Measurements from ENCODE around the gene ZNF407.

DNA sequence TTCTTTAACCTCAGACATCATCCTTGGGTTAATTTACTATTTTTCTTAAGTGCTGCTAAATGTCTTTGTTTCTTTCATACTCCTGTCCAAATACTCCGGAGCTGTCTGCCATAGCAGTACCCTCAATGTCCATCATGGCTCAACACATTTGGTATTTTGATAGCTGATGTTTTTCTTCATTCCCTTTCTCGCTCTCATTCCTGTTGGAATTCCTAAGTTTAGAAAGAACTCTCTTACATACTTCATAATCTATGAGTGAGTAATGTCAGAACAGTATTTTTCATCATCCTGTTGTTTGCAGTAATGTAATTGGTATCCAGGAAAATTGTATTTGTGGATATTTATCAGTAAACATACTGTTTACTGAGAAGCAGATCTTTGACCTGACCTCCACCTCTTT, 328.4 kb downstream of the ZNF407 start:
- no peak for TF ChIP-seq ZNF565 (CRISPR knock-in tag; conservative IDR thresholded peaks at IDR 0.05; ENCODE audit: low read depth)
- no peak for TF ChIP-seq RARB (CRISPR knock-in tag; IDR thresholded peaks at IDR 0.05)
- no peak for TF ChIP-seq GLIS3 (CRISPR knock-in tag; IDR thresholded peaks at IDR 0.05)
- no peak for TF ChIP-seq ISL1 (CRISPR knock-in tag; IDR thresholded peaks at IDR 0.05)
- TF ChIP-seq ZNF8 (CRISPR knock-in tag; IDR thresholded peaks at IDR 0.05): no peak
- no peak for TF ChIP-seq SNAI2 (CRISPR knock-in tag; IDR thresholded peaks at IDR 0.05)
- TF ChIP-seq, protein P1, sequence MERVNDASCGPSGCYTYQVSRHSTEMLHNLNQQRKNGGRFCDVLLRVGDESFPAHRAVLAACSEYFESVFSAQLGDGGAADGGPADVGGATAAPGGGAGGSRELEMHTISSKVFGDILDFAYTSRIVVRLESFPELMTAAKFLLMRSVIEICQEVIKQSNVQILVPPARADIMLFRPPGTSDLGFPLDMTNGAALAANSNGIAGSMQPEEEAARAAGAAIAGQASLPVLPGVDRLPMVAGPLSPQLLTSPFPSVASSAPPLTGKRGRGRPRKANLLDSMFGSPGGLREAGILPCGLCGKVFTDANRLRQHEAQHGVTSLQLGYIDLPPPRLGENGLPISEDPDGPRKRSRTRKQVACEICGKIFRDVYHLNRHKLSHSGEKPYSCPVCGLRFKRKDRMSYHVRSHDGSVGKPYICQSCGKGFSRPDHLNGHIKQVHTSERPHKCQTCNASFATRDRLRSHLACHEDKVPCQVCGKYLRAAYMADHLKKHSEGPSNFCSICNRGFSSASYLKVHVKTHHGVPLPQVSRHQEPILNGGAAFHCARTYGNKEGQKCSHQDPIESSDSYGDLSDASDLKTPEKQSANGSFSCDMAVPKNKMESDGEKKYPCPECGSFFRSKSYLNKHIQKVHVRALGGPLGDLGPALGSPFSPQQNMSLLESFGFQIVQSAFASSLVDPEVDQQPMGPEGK (CRISPR knock-in tag; IDR thresholded peaks at IDR 0.05; ENCODE audit: borderline replicate concordance): no peak
- TF ChIP-seq ZC3H10 (CRISPR knock-in tag; IDR thresholded peaks at IDR 0.05): no peak
- TF ChIP-seq CSDC2 (CRISPR knock-in tag; IDR thresholded peaks at IDR 0.05): no peak
